Panc1 (cell line): ENCODE results near the gene RFX2.

Experiments used
- CTCF ChIP-seq: fragments of 450-650 bp; IDR thresholded peaks from 2 replicates; pipeline ENCODE4 v1.5.1; 2017; ENCODE audit warnings: mild to moderate bottlenecking
- POLR2AphosphoS5 ChIP-seq: IDR thresholded peaks from 2 replicates; pipeline ENCODE4 v1.6.1; 2012; ENCODE audit warnings: mild to moderate bottlenecking, low read depth, low read length, moderate library complexity
- REST ChIP-seq, 2 experiments: IDR thresholded peaks; 2 replicates each; pipeline ENCODE4 v1.6.1; 2011 to 2012; ENCODE audit warnings: low read depth in 2 of 2, control low read depth in 1 of 2, low read length in 1 of 2, mild to moderate bottlenecking in 1 of 2, moderate library complexity in 1 of 2; ENCODE audit not compliant: insufficient read depth in 1 of 2
- SIN3A ChIP-seq: IDR thresholded peaks from 2 replicates; pipeline ENCODE4 v1.6.1; 2012; ENCODE audit warnings: low read depth, mild to moderate bottlenecking, low read length, moderate library complexity, borderline replicate concordance; ENCODE audit not compliant: insufficient read depth
- TCF7L2 ChIP-seq: IDR thresholded peaks from 2 replicates; pipeline ENCODE4 v1.6.1; 2011; ENCODE audit warnings: mild to moderate bottlenecking, low read depth, low read length, inconsistent platforms

GRCh38 chr19:5974721-5975387 lies 135.4 kb downstream of the RFX2 start:
- no peak for TF ChIP-seq CTCF
- no peak for TF ChIP-seq SIN3A
- TF ChIP-seq POLR2AphosphoS5 = no peak
- TF ChIP-seq TCF7L2 = no peak
- no peak for TF ChIP-seq REST (IDR thresholded peaks at IDR 0.05; ENCODE audit: insufficient read depth in 1 of 2, low read depth in 2 of 2, low read length in 1 of 2)
